ENCODE results near the gene TMEM165.

The TMEM165 gene

GRCh38 chr4:55466001-55466400 lies 70.2 kb downstream of the TMEM165 start:
- DNase-seq, result no peak

- DNase-seq, result no peak
Observed at GRCh38 chr4:55468724-55469123, 73.0 kb downstream of the TMEM165 start.

DNA sequence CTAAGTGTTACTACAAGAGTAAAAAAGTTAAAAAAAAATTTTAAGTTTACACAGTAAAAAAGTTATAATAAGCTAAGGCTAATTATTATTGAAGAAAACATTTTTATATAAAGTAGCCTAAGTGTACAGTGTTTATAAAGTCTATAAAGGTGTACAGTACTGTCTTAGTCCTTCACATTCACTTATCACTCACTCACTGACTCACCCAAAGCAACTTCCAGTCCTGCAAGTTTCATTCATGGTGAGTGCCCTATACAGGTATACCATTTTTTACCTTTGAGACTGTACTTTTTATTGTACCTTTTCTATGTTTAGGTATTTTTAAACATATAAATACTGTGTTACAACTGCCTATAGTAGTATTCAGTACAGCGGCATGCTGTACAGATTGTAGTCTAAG lies 74.2 kb downstream of the TMEM165 start:
- no peak for DNase-seq

Data from activated effector memory CD4-positive, alpha-beta T cell treated with Interleukin-2 at 50 U/mL for 16 hours (primary cell).